NCI-H526 treated with DMSO at 0.1 percent for 48 hours (cell line): ENCODE data around the gene AP5Z1.

Source experiments
- DNase-seq: peaks from one replicate; lab custom pipeline; 2025; lab: John Stamatoyannopoulos, UW

AP5Z1 gene

GRCh38 chr7:4822677-4823076 lies 47.3 kb downstream of the AP5Z1 start:
- DNase-seq: no peak

- DNase-seq: no peak
Observed at GRCh38 chr7:4823441-4824119, 48.2 kb downstream of the AP5Z1 start.

GRCh38 chr7:4824120-4824775 lies 48.8 kb downstream of the AP5Z1 start:
- no peak for DNase-seq

- no peak for DNase-seq
Observed at GRCh38 chr7:4825081-4825480, 49.7 kb downstream of the AP5Z1 start.

GRCh38 chr7:4828720-4829383 lies 53.4 kb downstream of the AP5Z1 start:
- no peak for DNase-seq

GRCh38 chr7:4830176-4830575 lies 54.8 kb downstream of the AP5Z1 start:
- peak; percentile 31 for DNase-seq

- no peak for DNase-seq
Observed at GRCh38 chr7:4831723-4832495, 56.5 kb downstream of the AP5Z1 start.

- no peak for DNase-seq
Observed at GRCh38 chr7:4832711-4833110, 57.3 kb downstream of the AP5Z1 start.

GRCh38 chr7:4833176-4833575 lies 57.8 kb downstream of the AP5Z1 start:
- DNase-seq: no peak

- DNase-seq: no peak
Observed at GRCh38 chr7:4833691-4834600, 58.5 kb downstream of the AP5Z1 start.

GRCh38 chr7:4834601-4835397 lies 59.4 kb downstream of the AP5Z1 start:
- DNase-seq: no peak

GRCh38 chr7:4835398-4836205 lies 60.2 kb downstream of the AP5Z1 start:
- no peak for DNase-seq

- no peak for DNase-seq
Observed at GRCh38 chr7:4836206-4836661, 60.8 kb downstream of the AP5Z1 start.

GRCh38 chr7:4837041-4837802 lies 61.8 kb downstream of the AP5Z1 start:
- no peak for DNase-seq

GRCh38 chr7:4837803-4838625 lies 62.6 kb downstream of the AP5Z1 start:
- DNase-seq: no peak

- DNase-seq: no peak
Observed at GRCh38 chr7:4838626-4839334, 63.4 kb downstream of the AP5Z1 start.

GRCh38 chr7:4840079-4840501 lies 64.7 kb downstream of the AP5Z1 start:
- no peak for DNase-seq
